ENCODE data around the gene CDK5.
"Not testable (repeated sequence)": the region's sequence is repeated elsewhere in the genome, so short reads cannot be mapped to it uniquely, and the experiment has no call there.

CDK5 gene

GRCh38 chr7:151013733-151014497 is 43.8 kb downstream of the CDK5 start:
- peak; percentile 78 for DNase-seq (ENCODE audit: low read depth)

- no peak for DNase-seq (ENCODE audit: low read depth)
Measured at GRCh38 chr7:151013356-151013732, 44.4 kb downstream of the CDK5 start.

GRCh38 chr7:151012911-151013347 is 44.8 kb downstream of the CDK5 start:
- no peak for DNase-seq (ENCODE audit: low read depth)

DNA sequence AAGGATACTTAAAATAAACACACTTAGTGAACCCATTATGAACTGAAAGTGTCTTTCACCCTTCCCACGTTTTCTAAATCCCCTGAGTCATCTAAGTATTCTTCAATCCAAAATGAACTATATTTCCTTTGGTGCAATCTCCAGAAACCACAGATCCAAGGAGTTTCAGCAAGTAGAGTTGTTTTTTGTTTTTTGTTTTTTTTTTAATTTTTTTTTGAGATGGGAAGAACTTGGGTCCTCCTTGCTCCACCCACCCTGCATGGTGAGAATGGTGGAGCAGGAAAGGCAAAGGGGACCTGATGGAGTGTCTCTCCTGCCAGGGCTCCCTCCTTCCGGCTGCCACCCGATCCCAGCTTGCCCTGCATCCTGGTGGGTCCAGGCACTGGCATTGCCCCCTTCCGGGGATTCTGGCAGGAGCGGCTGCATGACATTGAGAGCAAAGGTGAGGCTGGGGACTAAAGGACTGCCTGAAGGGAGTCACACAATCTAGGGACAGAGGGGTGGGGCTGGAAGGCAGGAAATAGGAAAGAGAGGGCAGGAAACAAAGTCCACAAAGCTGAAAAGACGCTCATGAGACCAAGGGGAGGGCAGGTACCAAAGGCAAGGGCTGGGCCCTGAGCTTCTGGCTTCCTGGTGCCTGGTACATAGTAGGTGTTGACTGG is 45.5 kb downstream of the CDK5 start:
- DNase-seq (ENCODE audit: low read depth): no peak

GRCh38 chr7:151011616-151012015 is 46.1 kb downstream of the CDK5 start:
- DNase-seq (ENCODE audit: low read depth): not testable (repeated sequence)

- DNase-seq (ENCODE audit: low read depth): no peak
Measured at GRCh38 chr7:151011097-151011409, 46.6 kb downstream of the CDK5 start.

- no peak for DNase-seq (ENCODE audit: low read depth)
Measured at GRCh38 chr7:151010307-151011096, 47.2 kb downstream of the CDK5 start.

GRCh38 chr7:151010037-151010306 is 47.7 kb downstream of the CDK5 start:
- DNase-seq (ENCODE audit: low read depth): no peak

- DNase-seq (ENCODE audit: low read depth): no peak
Measured at GRCh38 chr7:151009327-151010036, 48.2 kb downstream of the CDK5 start.

- DNase-seq (ENCODE audit: low read depth): peak; percentile 56
Measured at GRCh38 chr7:151008511-151009323, 49.0 kb downstream of the CDK5 start.

- DNase-seq (ENCODE audit: low read depth): no peak
Measured at GRCh38 chr7:151008143-151008510, 49.6 kb downstream of the CDK5 start.

GRCh38 chr7:151007469-151007898 is 50.2 kb downstream of the CDK5 start:
- DNase-seq (ENCODE audit: low read depth): no peak

- no peak for DNase-seq (ENCODE audit: low read depth)
Measured at GRCh38 chr7:151006590-151007300, 51.0 kb downstream of the CDK5 start.

DNA sequence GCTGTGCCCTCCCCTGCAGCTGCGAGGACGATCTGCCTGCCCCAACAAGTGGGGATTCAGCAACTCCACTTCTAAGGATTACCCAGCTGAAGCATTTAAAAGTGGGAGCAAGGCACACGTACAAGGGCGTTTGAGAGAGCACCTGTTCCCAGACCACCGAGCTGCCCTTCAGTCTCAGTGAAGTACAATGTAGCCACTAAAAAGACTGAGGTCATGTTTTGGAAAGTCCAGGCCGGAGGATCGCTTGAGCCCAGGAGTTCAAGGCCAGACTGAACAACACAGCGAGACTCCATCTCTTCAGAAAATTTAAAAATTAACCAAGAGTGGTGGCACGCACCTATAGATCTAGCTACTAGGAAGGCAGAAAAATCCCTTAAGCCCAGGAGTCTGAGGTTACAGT is 52.1 kb downstream of the CDK5 start:
- DNase-seq (ENCODE audit: low read depth): no peak

All from stimulated activated CD8-positive, alpha-beta memory T cell treated with anti-CD3 and anti-CD28 coated beads, Interleukin-12 subunit alpha, Interleukin-12 subunit beta, amount 100 ng/mL, for 1 hour (primary cell).